UCSD-AML1 (cell line): ENCODE data around the gene PERM1.
A peak's percentile ranks its signal among the peaks of the same experiment; 100 is the strongest.

Source experiments
- DNase-seq: peaks from one replicate; lab custom pipeline; 2025; ENCODE audit not compliant: unreplicated experiment; lab: John Stamatoyannopoulos, UW

The PERM1 gene

DNA sequence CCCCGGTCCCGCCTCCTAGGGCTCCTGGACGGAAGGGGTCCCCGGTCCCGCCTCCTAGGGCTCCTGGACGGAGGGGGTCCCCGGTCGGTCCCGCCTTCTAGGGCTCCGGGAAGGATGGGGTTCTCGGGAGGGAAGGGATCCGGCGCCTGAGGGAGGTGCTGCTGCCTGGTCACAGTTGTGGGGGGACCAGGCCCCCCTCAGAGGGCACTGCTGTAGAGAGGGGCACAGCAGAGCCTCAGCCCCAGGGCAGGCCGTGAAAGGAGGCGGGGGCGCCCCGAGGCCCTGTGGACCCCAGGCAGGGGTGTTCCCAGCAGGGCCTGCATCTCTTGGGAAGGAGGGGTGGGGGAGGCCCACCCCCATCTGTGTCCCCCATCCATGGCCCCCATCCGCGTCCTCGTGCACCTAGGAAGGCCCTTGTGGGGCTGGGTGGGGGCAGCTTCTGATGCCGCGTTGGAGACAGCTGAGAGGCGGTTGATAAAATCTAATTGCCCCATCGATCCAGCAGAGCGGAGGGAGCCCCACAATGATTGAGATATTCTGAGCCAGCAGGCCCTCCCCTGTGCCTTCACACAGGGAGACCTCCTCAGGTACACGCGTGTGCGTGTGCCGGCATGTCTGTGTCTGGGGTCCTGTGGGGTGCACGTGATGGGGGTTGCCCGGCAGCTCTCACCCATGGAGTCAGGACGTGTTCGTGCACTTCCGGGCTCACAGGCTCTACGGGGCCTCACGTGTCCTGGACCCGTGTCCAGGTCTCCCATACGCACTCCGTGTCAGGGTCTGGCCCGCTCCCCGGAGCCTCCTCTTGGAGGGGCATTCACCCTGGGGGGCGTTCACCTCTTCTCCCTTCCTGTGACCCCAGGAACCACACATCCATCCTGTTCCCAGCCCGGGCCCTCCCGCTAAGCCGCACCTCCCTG, 45.3 kb downstream of the PERM1 start:
- DNase-seq = no peak

DNA sequence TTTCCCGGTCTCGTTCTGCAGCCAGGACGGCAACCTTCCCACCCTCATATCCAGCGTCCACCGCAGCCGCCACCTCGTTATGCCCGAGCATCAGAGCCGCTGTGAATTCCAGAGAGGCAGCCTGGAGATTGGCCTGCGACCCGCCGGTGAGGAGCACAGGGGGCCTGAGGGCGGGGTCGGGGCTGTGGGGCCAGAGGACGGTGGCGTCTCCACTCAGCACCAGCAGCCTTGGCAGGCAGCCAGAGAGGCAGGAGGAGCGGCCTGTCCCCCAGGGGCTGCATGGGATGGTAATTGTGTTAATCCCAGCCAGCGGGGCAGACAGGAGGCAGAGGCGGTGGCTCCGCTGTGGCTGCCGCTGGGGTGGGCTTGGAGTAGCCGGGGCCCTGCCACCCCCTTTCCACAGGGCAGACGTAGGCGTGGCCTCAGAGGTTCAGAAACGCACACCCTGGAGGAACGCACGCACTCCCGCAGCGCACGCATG, 46.1 kb downstream of the PERM1 start:
- no peak for DNase-seq

DNA sequence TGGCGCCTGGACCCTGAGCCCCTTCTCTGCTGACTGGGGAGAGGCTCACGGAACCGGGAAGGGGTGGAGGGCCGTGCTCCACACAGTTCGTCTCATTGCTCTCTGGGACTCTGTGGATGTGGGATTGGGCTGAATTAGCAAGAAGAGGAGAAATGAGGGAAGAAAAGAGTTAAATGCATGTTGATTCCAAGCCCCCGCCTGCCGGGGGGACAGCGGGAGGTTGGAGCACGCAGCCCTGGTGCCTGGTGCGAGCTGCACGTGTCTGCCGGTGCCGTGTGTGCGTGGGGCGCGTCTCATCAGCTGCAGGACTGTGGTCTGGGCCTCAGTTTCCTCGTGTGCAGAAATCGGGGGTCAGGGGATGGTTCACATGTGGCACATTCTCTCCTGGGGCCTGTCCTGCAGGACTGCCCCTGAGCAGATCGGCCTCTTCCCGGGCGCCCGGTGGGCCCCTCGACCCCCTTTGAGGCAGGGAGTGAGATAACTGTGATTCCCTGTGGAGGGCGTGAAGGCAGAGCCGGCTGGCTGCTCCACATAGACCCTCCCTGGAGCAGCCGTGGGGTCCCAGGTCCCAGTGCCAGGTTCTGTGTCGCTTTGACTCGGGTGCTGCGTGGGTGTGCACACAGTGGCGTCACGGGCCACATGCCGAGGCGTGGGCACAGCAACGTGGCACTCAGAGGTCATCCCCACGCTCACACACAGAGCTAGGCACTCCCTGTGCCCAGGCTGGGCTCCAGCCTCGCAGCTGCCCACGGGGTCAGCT, 46.7 kb downstream of the PERM1 start:
- DNase-seq = no peak

DNA sequence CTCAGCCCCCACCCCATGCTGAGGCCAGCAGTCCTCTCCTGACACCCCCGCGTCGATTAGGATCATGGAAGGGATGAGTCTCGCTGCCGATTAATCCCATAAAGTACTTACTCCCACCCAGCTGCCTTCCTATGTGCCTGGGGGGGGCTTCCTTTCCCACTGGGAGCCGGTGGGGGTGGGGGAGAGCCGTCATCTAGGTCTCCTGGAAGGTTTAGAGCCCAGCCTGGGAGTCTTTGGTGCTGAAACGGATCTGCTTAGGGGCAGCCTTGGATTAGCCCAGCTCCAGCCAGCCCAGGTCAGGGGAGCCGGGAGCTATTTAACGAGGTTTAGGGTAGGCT, 48.3 kb downstream of the PERM1 start:
- DNase-seq = no peak

DNA sequence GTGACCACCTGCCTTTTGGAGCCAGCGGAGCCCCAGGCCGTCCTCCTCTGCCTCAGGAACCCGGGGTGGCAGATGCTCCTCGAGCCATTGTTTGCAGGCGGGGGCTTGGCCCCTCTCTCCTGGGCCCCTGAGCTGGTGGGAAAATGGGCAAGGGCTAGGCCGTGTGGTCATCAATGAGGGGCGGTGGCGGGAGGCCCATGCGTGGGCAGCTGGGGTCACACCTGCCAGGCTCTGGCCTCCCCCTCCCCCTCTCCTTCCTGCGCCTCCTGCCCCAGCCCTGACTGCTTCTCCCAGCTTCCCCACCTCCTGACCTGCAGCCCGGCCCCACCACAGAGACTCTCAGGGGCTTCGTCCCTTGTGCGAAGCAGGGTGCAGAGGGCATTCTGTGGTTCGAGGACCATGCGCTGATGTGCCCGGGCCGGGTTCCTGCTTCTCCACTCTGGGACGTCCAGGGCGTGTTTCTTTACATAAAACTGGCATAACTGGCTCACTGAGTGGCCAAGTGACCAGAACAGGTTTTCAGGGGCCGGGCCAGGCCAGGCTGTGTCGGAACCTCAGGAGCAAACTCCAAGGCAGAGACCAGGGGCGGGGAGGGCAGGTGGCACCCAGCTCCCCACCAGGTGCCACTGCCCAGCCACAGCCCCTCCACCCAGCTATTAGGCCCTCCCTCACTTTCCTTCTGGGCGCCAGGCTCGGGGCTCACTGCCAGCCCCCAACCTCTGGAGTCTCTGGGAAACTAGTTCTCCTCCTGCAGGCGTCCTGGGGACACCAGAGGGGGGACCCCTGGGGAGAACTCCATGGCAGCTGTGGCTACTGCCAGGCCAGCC, 48.9 kb downstream of the PERM1 start:
- no peak for DNase-seq

DNA sequence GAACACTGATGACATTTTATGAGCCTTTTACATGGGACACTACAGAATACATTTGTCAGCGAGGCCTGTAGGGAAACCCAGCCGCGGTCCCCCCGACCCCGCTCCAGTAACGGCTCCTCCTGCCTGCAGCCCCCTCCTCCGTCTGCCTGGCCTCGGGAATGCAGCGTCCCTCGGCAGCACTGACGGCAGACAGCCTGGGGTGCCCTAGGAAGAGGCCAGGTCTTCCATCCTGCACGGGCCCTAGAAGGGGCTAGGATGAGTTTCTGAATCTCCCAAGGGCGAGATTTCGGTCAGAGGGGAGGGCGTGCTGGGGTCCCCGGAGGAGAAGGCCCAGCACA, 49.8 kb downstream of the PERM1 start:
- DNase-seq = no peak

DNA sequence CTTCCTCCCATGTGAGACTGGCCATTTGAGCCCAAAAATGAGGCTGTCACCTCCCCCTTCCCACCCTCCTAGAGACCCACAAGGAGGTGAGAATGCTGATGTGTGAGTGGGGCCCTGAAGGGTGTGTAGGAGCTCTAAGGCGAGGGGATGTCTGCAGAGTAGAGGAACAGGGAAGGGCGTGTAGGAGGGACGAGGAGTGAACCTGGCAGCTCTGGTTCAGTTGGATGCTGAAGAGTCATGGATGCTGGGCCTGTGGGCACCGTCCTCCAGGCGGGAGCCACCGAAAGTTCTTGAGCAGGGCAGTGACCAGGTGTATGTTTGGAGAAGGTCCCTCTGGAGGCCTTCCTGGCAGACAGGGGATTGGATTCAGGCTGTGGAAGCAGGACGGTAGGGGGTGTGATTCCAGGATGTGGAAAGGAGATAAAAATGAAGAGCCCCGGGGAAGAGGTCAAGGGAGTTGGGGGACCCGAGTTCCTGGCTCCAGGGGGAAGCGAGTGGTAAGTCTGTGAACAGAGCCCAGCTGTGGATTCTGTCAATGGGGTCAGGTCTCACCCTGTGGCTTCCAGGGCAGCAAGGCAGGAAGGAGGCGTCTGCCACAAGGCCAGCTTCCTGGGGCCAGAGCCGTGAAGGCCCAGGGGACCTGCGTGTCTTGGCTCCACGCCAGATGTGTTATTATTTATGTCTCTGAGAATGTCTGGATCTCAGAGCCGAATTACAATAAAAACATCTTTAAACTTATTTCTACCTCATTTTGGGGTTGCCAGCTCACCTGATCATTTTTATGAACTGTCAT, 50.3 kb downstream of the PERM1 start:
- peak; percentile 22 for DNase-seq

DNA sequence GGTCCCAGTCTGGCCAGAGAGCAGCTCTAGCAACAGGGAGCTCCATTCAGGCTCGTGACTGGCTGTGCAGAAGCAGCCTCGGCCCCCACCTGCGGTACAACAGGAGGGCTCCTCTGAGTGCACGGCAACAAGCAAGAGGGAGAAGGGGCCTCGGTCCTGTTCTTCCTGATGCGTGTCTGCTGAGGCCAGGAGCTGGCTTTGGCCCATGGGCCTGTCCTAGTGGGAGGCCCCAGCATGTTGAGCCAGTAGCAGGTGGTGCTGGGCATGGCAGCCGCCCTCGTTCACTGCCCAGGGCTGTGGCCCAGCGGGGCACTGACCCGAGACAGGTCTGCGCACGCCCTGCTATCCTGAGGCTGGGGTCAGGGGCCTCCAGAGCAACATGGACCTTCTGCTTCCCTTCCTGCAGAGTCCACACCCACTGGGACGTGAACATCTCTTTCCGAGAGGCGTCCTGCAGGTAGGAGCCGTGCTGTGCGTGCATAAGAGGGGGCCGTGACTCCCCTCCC, 51.2 kb downstream of the PERM1 start:
- no peak for DNase-seq

DNA sequence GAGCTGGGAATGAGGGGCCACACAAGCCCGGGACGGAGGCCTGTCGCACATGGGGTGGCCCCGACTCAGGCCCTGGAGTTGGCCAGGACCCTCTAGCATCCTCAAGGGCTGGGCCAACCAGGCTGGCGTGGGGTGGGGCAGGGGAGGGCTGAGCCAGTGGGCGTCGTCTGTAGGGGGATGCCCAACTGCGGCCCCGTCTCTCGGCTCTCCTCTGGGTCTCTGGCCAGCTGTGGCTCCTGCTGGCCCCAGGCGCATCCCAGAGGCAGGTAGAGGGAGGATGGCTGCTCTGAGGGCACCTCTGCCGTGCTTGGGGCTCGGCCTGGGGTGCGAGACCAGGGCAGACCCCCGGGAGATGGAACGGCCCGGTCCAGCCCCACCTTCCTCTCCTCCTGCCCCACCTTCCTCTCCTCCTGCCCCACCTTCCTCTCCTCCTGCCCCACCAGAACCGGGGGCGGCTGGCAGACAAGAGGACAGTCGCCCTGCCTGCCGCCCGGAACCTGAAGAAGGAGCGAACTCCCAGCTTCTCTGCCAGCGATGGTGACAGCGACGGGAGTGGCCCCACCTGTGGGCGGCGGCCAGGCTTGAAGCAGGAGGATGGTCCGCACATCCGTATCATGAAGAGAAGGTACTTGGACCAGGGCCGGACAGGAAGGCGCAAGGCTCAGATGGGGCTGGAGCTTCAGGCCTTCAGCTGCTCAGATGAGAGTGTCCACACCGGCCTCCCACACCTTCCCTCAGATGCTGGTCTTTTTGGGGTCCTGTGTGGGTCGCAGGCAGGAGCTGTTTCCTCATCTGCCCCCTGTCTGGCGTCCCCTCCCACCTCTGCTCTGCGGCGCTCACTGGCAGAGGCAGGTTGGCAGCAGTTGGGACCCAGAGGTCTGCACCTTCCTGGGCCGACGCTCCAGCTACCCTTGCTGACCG, 51.9 kb downstream of the PERM1 start:
- DNase-seq = no peak

DNA sequence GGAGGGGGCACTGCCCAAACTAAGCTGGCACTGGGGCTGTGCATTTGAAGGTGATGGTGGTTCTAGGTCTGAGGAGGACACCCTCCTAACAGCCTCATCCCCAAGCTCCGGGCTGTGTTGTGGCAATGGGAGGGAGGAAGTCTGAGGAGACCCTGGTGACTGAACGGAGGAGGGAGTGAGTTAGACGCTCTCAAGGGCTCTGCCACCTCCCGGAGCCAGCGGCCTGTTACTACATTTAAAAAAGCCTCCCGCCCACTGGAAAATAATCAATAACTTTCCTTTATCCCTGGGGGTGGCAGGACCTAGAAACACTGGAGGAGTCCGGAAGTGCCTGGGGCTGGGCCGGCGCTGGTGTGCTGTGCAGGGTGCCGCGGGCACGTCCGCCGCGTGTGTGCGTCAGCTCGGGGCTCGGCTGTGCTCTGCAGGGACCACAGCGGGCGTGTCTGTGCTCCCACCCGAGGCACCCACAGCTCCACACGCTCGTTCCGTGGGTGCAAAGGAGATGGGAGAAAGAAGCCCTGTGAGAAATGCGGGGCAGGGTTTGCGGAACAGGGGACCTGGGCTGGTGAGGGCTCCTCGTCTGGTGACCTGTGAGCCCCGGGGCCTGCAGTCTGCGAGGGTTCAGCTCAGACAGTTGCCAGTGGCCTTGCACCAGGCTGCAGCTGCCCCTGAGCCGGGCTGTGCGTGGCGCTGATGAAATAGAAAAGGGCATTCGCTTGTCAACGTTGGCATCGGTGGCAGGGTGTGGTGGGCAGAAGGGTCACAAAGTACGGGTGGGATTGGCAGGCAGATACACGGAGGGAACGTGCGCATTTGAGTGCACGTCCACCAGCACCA, 52.9 kb downstream of the PERM1 start:
- no peak for DNase-seq

DNA sequence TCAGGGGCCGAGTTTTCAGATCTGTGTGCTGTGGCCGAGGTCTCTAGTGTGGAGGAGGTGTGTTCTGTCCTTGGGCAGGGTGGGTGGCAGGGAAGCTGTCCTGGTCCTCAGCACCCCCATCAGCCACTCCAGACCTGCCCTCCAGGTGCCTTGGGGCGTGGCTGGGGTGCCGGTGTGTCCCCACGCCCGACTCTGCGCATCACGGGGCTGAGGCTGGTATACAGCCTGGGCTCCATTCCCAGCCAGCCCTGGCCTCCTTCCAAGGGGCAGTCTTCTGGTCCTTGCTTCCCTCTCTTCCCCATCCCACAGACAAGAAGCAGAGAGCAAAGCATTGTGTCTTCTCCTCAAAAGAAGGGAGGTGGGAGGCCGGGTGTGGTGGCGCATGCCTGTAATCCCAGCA, 54.1 kb downstream of the PERM1 start:
- no peak for DNase-seq

DNA sequence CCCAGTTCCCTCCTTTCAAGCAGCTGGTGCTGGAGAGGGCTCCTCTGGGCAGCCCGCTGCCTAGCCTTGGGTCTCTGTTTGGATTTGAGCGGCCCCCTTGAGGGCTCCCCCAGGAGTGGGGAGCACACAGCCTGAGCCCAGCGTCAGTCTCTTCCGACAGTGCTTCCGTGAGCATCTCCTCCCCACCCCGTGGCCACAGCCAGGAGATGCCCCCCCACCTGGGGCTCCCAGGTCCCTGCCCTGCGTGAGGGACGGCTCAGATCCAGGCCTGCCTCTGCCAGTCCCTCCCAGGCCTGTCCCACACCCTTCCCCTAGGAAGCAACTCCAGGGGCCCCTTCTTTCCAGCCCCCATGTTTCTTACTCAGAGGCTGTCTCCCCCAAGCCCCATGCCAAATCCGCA, 54.7 kb downstream of the PERM1 start:
- DNase-seq = no peak

DNA sequence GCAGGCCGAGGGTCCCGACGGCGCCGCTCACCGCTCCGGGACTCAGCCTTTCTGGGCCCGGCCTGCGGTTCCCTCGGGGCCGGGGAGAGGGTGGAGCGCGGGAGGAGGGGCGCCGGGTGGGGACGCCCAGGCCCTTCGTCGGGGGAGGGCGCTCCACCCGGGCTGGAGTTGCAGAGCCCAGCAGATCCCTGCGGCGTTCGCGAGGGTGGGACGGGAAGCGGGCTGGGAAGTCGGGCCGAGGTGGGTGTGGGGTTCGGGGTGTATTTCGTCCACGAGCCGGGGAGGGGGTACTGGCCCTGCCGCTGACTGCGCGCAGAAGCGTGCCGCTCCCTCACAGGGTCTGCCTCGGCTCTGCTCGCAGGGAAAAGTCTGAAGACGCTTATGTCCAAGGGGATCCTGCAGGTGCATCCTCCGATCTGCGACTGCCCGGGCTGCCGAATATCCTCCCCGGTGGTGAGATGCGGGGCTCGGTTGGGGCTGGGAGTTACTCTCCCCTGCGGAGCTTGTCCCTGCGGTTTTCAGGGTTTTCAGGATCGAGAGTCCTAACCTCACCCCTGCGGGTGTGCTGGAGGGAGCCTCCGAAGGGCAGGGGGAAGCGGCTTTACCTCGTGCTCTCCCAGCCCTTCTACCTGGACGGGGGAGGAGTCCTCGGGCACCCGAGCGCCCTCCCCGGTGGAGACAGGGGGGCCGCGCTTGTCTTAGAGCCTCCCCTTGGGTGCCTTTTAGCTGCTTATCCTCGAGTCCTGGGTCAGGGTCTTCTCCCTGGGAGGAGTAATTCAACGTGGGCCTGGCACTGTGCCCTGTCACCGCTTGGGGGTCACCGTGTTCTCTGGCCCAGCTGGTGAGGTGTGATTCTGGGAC, 56.1 kb downstream of the PERM1 start:
- DNase-seq = no peak
